Endothelial cell (in vitro differentiated cells): Measurements from ENCODE around the gene GOLGA6L2. TPM values are rescaled to one million over a fixed set of nuclear protein-coding genes. Genes with fewer than 3 reads are reported as not detected.

Experiments used
- DNase-seq: peaks from one replicate; pipeline ENCODE4 v3.0.0; 2021; ENCODE audit warnings: low spot score
- H3K27ac Mint-ChIP-seq: one replicate; pipeline ENCODE4 v1.8.0; 2021; ENCODE audit warnings: mixed read lengths, inconsistent platforms; ENCODE audit not compliant: unreplicated experiment
- H3K27me3 Mint-ChIP-seq: one replicate; pipeline ENCODE4 v1.8.0; 2021; ENCODE audit warnings: mild to moderate bottlenecking, moderate library complexity, mixed read lengths, inconsistent platforms; ENCODE audit not compliant: unreplicated experiment
- H3K36me3 Mint-ChIP-seq: one replicate; pipeline ENCODE4 v1.8.0; 2021; ENCODE audit warnings: mild to moderate bottlenecking, low read depth, mixed read lengths, inconsistent platforms; ENCODE audit not compliant: unreplicated experiment
- H3K4me1 Mint-ChIP-seq: one replicate; pipeline ENCODE4 v1.8.0; 2021; ENCODE audit warnings: mild to moderate bottlenecking, mixed read lengths, inconsistent platforms; ENCODE audit not compliant: unreplicated experiment
- H3K4me3 Mint-ChIP-seq: one replicate; pipeline ENCODE4 v1.8.0; 2021; ENCODE audit warnings: mild to moderate bottlenecking, mixed read lengths, inconsistent platforms; ENCODE audit not compliant: unreplicated experiment
- H3K9me3 Mint-ChIP-seq: one replicate; pipeline ENCODE4 v1.8.0; 2021; ENCODE audit warnings: mixed read lengths, inconsistent platforms; ENCODE audit not compliant: unreplicated experiment
- CTCF ChIP-seq: fragments of 200-600 bp; sonication (generic); IDR thresholded peaks from one replicate; pipeline ENCODE4 v1.5.0; 2021; ENCODE audit warnings: antibody characterized with exemption; ENCODE audit not compliant: unreplicated experiment
- total RNA-seq: library from RNA; stranded (reverse); fragmentation: NEBNext Ultra II Directional; extraction: Animal tissue kit (Norgen Biotek cat#: 25700); gene quantifications from one replicate; pipeline ENCODE4 v1.2.1, GENCODE V29; 2021; ENCODE audit not compliant: unreplicated experiment

Gene GOLGA6L2
- total RNA-seq, 1 donor from 2014 or later, result not detected

GRCh38 chr15:23482228-23482627 lies 35.2 kb upstream of the GOLGA6L2 start:
- H3K4me1 Mint-ChIP-seq, result no peaks in the 10 kb centered on the region
- H3K27me3 Mint-ChIP-seq, result no peaks in the 10 kb centered on the region
- H3K27ac Mint-ChIP-seq, result no peak overlapping the region
- no peak for TF ChIP-seq CTCF
- no peaks in the 10 kb centered on the region for H3K36me3 Mint-ChIP-seq
- no peak for DNase-seq
- no peaks in the 10 kb centered on the region for H3K9me3 Mint-ChIP-seq
- H3K4me3 Mint-ChIP-seq, result no peak overlapping the region

- Mint-ChIP-seq H3K4me3 (no peak overlapping the region), H3K4me1 (no peaks in the 10 kb centered on the region), H3K27ac (no peak overlapping the region), H3K9me3 (no peaks in the 10 kb centered on the region), H3K36me3 (no peaks in the 10 kb centered on the region), H3K27me3 (no peaks in the 10 kb centered on the region)
- no peak for TF ChIP-seq CTCF
- no peak for DNase-seq
Observed at GRCh38 chr15:23477920-23478319, 30.9 kb upstream of the GOLGA6L2 start.

- H3K36me3 Mint-ChIP-seq, result no peaks in the 10 kb centered on the region
- no peak for DNase-seq
- peaks cover 3% of the 10 kb centered on the region for H3K27me3 Mint-ChIP-seq
- TF ChIP-seq CTCF, result no peak
- H3K4me1 Mint-ChIP-seq, result no peaks in the 10 kb centered on the region
- H3K9me3 Mint-ChIP-seq, result no peaks in the 10 kb centered on the region
- no peak overlapping the region for H3K4me3 Mint-ChIP-seq
- no peak overlapping the region for H3K27ac Mint-ChIP-seq
Observed at GRCh38 chr15:23472678-23473077, 25.6 kb upstream of the GOLGA6L2 start.

- H3K9me3 Mint-ChIP-seq, result no peaks in the 10 kb centered on the region
- H3K4me3 Mint-ChIP-seq, result no peak overlapping the region
Observed at GRCh38 chr15:23472033-23472432, 25.0 kb upstream of the GOLGA6L2 start.

GRCh38 chr15:23467110-23467600 lies 20.1 kb upstream of the GOLGA6L2 start:
- Mint-ChIP-seq H3K4me3 (no peak overlapping the region), H3K4me1 (peaks cover 6% of the 10 kb centered on the region), H3K9me3 (no peaks in the 10 kb centered on the region), H3K36me3 (no peaks in the 10 kb centered on the region), H3K27me3 (peaks cover 5% of the 10 kb centered on the region), H3K27ac (no peak overlapping the region)
- no peak for DNase-seq
- TF ChIP-seq CTCF, result peak; percentile 47

More at GRCh38 chr15:23472033-23472432, 25.0 kb upstream of the GOLGA6L2 start:
- H3K4me1 Mint-ChIP-seq, result no peaks in the 10 kb centered on the region
- TF ChIP-seq CTCF, result no peak
- no peak for DNase-seq
- no peaks in the 10 kb centered on the region for H3K36me3 Mint-ChIP-seq
- peaks cover 3% of the 10 kb centered on the region for H3K27me3 Mint-ChIP-seq
- no peak overlapping the region for H3K27ac Mint-ChIP-seq
